Measurements from ENCODE around the gene ZBTB14.

Gene ZBTB14

DNA sequence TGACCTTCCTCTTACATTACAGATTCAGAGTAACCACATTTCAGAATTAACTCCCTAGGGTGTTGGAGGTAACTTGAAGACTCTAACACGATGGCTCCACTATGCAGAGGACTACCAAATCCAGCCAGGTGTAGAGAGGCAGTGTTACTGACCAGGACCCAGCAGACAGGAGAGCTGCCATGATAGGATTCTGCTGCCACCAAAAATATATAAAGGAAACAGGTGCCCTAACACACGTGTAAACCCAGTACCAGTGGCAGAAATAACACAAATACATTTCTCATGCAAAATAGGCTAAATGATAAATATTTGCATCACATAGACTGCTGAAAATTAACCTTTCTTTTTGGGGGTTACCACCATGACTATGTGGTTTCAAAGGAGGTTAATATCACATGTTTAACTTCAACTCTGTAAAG is 7.0 kb downstream of the ZBTB14 start:
- no peak for DNase-seq

DNA sequence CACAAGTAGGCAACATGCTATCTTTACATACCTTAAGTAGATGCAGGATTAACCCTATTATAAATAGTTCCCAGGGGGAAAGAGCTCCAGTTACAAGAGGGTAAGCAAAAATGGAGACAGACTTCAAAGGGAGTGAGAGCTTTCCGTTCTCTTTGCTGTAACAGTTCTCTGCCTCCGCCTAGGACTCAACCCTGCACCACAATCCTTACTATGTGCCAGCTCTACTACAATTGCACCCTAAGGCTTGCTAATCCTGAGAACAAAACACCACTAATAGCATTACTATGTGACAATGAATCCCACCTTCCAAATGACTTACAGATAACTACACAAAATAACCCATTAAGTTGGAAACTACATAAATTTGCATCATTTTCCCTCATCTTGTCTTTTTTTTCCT is 7.7 kb downstream of the ZBTB14 start:
- no peak for DNase-seq

- DNase-seq = no peak
These were observed 9.0 kb downstream of the ZBTB14 start for GRCh38 chr18:5286525-5286924.

DNA sequence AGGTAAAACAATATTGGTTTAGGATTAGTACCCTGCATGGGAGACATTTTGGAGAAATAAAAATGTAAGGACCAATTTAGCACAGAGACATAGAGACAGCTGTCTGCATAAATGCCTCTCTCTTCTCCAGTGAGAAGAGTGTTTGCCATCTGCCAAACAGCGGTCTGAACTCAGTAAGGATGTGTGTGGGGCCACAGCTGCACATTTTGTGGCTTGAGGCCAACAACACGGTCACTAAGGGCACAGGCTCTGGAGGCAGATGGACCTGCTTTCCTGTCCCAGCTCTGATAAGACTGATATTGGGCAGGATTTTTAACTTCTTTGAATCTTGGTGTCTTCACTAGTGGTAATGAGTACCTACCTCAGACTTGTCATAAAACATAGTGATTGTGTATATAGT is 10.2 kb downstream of the ZBTB14 start:
- no peak for DNase-seq

DNA sequence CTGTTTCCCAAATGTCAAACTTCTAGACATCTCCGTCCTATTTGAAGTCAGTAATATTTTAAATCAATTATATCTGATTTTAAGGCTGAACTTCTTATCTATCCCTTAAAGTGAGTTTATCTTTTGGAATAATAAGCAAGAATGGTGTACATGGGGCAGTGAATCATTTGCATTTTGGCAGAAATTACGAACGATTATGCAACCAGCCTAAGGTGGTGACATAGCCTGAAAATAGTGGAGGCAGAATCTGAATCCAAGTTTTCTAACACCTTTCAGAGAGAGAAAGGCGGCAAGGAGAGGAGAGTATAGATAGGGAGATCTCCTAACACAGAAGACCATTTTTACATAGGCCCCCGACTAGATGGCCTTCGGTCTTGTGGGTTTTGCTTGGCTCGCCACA is 10.7 kb downstream of the ZBTB14 start:
- no peak for DNase-seq

- no peak for DNase-seq
These were observed 12.8 kb downstream of the ZBTB14 start for GRCh38 chr18:5282770-5283169.

GRCh38 chr18:5276947-5277346 is 18.6 kb downstream of the ZBTB14 start:
- no peak for DNase-seq

DNA sequence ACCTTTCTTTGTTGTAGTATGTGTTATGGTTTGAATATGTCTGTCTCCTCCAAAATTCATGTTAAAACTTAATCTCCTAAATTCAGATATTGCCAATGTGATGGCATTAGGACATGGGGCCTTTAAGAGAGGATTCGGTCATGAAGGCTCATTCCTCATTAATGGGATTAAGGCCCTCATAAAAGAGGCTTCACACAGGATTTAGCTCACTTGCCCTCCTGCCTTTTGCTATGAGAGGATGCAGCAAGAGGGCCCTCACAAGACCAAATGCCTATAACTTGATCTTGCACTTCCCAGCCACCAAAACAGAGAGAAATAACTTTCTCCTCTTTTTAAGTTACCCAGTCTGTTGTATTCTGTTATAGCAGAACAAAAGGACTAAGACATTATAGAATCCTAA is 19.7 kb downstream of the ZBTB14 start:
- DNase-seq = no peak

DNA sequence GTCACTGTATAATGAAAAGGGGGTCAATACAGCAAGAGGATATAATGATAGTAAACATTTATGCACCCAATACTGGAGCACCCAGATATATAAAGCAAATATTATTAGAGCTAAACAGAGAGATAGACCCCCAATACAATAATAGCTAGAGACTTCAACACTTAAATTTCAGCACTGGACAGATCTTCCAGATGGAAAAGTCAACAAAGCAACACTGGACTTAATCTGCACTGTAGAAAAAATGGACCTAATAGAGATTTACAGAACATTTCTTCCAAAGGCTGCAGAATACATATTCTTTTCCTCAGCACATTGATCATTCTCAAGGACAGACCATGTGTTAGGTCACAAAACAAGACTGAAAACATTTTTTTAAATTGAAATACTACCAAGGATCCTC is 26.7 kb downstream of the ZBTB14 start:
- DNase-seq = no peak

- DNase-seq = no peak
These were observed 28.8 kb downstream of the ZBTB14 start for GRCh38 chr18:5266721-5267120.

GRCh38 chr18:5253910-5254309 is 41.6 kb downstream of the ZBTB14 start:
- DNase-seq = no peak

- no peak for DNase-seq
These were observed 44.4 kb downstream of the ZBTB14 start for GRCh38 chr18:5251117-5251516.

GRCh38 chr18:5250603-5251002 is 44.9 kb downstream of the ZBTB14 start:
- no peak for DNase-seq

GRCh38 chr18:5244941-5245340 is 50.6 kb downstream of the ZBTB14 start:
- DNase-seq = no peak

GRCh38 chr18:5239447-5239846 is 56.1 kb downstream of the ZBTB14 start:
- DNase-seq = no peak

All from NCI-H2107 (cell line).